ENCODE data around the gene PAIP1. TPM values are rescaled to one million over a fixed set of nuclear protein-coding genes. Genes with fewer than 3 reads are reported as not detected.

PAIP1 gene
- polyA plus RNA-seq, 3 donors = 31.4 to 49.2 (median 41.0) TPM

DNA sequence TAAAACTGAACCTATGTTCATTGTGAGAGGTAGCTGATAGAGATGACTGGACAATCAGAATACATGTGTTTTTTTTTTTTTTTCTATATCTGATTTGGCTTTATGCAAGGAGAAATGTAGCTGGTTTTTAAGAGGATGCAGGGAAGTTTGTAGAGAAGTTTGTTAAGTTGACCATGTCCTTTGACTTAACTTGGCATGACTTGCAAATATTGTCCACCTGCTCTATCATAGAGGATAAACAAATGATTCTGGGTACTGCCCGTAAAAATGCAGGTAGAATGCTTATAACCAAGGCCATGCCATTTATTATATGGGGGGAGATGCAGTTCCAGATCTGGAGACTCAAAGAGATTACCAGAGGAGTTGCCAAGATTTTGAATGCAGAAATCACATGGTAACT lies 32.4 kb upstream of the PAIP1 start:
- no CpG with 5 or more reads among the region's 1 CpG for WGBS (ENCODE audit: insufficient coverage)
- peaks cover 13 to 16% of the 10 kb centered on the region in 2 donors for H3K4me1 ChIP-seq (ENCODE audit: control insufficient read depth in 1 of 2, insufficient read depth in 2 of 2, low read length in 2 of 2)
- intact Hi-C loops (cut with micrococcal nuclease) = no loop called here
- Mint-ChIP-seq H3K4me1 (peaks cover 18% of the 10 kb centered on the region), H3K27ac (no peak overlapping the region), H3K27me3 (ENCODE audit: low read depth in 3 of 3) (peaks cover 0 to 2% (median 0%) of the 10 kb centered on the region in 3 donors), H3K36me3 (peaks cover 2 to 9% of the 10 kb centered on the region in 2 donors), H3K9me3 (peaks cover 0 to 3% (median 0%) of the 10 kb centered on the region in 7 donors), H3K4me3 (no peak overlapping the region)
- TF ChIP-seq, protein P1, sequence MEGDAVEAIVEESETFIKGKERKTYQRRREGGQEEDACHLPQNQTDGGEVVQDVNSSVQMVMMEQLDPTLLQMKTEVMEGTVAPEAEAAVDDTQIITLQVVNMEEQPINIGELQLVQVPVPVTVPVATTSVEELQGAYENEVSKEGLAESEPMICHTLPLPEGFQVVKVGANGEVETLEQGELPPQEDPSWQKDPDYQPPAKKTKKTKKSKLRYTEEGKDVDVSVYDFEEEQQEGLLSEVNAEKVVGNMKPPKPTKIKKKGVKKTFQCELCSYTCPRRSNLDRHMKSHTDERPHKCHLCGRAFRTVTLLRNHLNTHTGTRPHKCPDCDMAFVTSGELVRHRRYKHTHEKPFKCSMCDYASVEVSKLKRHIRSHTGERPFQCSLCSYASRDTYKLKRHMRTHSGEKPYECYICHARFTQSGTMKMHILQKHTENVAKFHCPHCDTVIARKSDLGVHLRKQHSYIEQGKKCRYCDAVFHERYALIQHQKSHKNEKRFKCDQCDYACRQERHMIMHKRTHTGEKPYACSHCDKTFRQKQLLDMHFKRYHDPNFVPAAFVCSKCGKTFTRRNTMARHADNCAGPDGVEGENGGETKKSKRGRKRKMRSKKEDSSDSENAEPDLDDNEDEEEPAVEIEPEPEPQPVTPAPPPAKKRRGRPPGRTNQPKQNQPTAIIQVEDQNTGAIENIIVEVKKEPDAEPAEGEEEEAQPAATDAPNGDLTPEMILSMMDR (IDR thresholded peaks at IDR 0.05) = no peak
- no peaks in the 10 kb centered on the region for H3K79me2 ChIP-seq (ENCODE audit: insufficient read depth, low read length)
- no peak overlapping the region for H3K9ac ChIP-seq (ENCODE audit: insufficient read depth, low read length, poor library complexity, severe bottlenecking)
- no peak overlapping the region for H3K4me2 ChIP-seq (replicated peaks; ENCODE audit: extremely low read depth, low read length, poor library complexity, severe bottlenecking)
- H3K9me3 ChIP-seq (replicated peaks in 1 of 2; ENCODE audit: control insufficient read depth in 1 of 2, insufficient read depth in 1 of 2, low read length in 2 of 2) = no peaks in the 10 kb centered on the region
- no peaks in the 10 kb centered on the region for H3K36me3 ChIP-seq (replicated peaks in 1 of 2; ENCODE audit: control insufficient read depth in 1 of 2, insufficient read depth in 2 of 2, low read length in 2 of 2)
- no peaks in the 10 kb centered on the region for H4K20me1 ChIP-seq (ENCODE audit: insufficient read depth, low read length)
- H2AFZ ChIP-seq (ENCODE audit: insufficient read depth, low read depth, low read length, poor library complexity, severe bottlenecking) = no peak overlapping the region
- H3K27ac ChIP-seq (ENCODE audit: low read depth in 1 of 2, low read length in 2 of 2) = no peak overlapping the region
- no peak overlapping the region for H3K4me3 ChIP-seq (replicated peaks in 1 of 3; ENCODE audit: low read depth in 2 of 3, low read length in 3 of 3)
- H3K27me3 ChIP-seq (ENCODE audit: control insufficient read depth in 2 of 2, insufficient read depth in 2 of 2, low read length in 2 of 2) = no peaks in the 10 kb centered on the region
- DNase-seq = no peak

GRCh38 chr5:43588842-43589241 lies 32.0 kb upstream of the PAIP1 start:
- no peaks in the 10 kb centered on the region for H4K20me1 ChIP-seq (ENCODE audit: insufficient read depth, low read length)
- Mint-ChIP-seq H3K4me3 (no peak overlapping the region), H3K36me3 (peaks cover 2 to 9% of the 10 kb centered on the region in 2 donors), H3K4me1 (peaks cover 18% of the 10 kb centered on the region), H3K9me3 (peaks cover 0 to 3% (median 0%) of the 10 kb centered on the region in 7 donors), H3K27ac (peak overlapping the region in 1 of 7 donors; percentile 58), H3K27me3 (ENCODE audit: low read depth in 3 of 3) (peaks cover 0 to 2% (median 0%) of the 10 kb centered on the region in 3 donors)
- WGBS (ENCODE audit: insufficient coverage) = no CpG with 5 or more reads among the region's 1 CpG
- H3K79me2 ChIP-seq (ENCODE audit: insufficient read depth, low read length) = no peaks in the 10 kb centered on the region
- no peak overlapping the region for H3K9ac ChIP-seq (ENCODE audit: insufficient read depth, low read length, poor library complexity, severe bottlenecking)
- no peak overlapping the region for H3K27ac ChIP-seq (ENCODE audit: low read depth in 1 of 2, low read length in 2 of 2)
- no peaks in the 10 kb centered on the region for H3K27me3 ChIP-seq (ENCODE audit: control insufficient read depth in 2 of 2, insufficient read depth in 2 of 2, low read length in 2 of 2)
- intact Hi-C loops (cut with micrococcal nuclease) = no loop called here
- H3K36me3 ChIP-seq (replicated peaks in 1 of 2; ENCODE audit: control insufficient read depth in 1 of 2, insufficient read depth in 2 of 2, low read length in 2 of 2) = no peaks in the 10 kb centered on the region
- no peak overlapping the region for H3K4me3 ChIP-seq (replicated peaks in 1 of 3; ENCODE audit: low read depth in 2 of 3, low read length in 3 of 3)
- TF ChIP-seq, protein P1 (IDR thresholded peaks at IDR 0.05) = no peak
- peaks cover 13 to 16% of the 10 kb centered on the region in 2 donors for H3K4me1 ChIP-seq (ENCODE audit: control insufficient read depth in 1 of 2, insufficient read depth in 2 of 2, low read length in 2 of 2)
- no peak overlapping the region for H3K4me2 ChIP-seq (replicated peaks; ENCODE audit: extremely low read depth, low read length, poor library complexity, severe bottlenecking)
- no peak overlapping the region for H2AFZ ChIP-seq (ENCODE audit: insufficient read depth, low read depth, low read length, poor library complexity, severe bottlenecking)
- H3K9me3 ChIP-seq (replicated peaks in 1 of 2; ENCODE audit: control insufficient read depth in 1 of 2, insufficient read depth in 1 of 2, low read length in 2 of 2) = no peaks in the 10 kb centered on the region
- no peak for DNase-seq
